ENCODE measurements around the gene CLIC3. TPM values are rescaled to one million over a fixed set of nuclear protein-coding genes. Genes with fewer than 3 reads are reported as not detected.
A peak's percentile ranks its signal among the peaks of the same experiment; 100 is the strongest.

CLIC3 gene
- total and polyA plus RNA-seq, 4 donors: 17.2 to 115 (median 81.1) TPM

- Histone ChIP-seq H3K27me3 (ENCODE audit: control insufficient read depth in 3 of 3, insufficient read depth in 3 of 3, low read length in 2 of 3) (no peaks in the 10 kb centered on the region), H3K27ac (ENCODE audit: low read depth in 1 of 2, low read length in 1 of 2) (no peak overlapping the region), H3K9ac (ENCODE audit: insufficient read depth in 1 of 2, low read length in 2 of 2) (no peak overlapping the region), H3K4me3 (no peak overlapping the region), H3K36me3 (ENCODE audit: control insufficient read depth in 4 of 4, insufficient read depth in 4 of 4, low read length in 4 of 4) (peaks cover 0 to 13% (median 0%) of the 10 kb centered on the region in 4 donors), H3K4me1 (ENCODE audit: control insufficient read depth in 5 of 5, insufficient read depth in 5 of 5, low read length in 5 of 5) (peaks cover 0 to 37% (median 15%) of the 10 kb centered on the region in 5 donors), H3K9me3 (ENCODE audit: control insufficient read depth in 4 of 4, insufficient read depth in 3 of 4, low read length in 3 of 4) (no peaks in the 10 kb centered on the region)
- ATAC-seq (ENCODE audit: insufficient read depth, low FRiP score) (no peak), DNase-seq (no peak)
- no peak for TF ChIP-seq CTCF (IDR thresholded peaks at IDR 0.05; ENCODE audit: control extremely low read depth, extremely low read depth)
- WGBS, 2 donors: 71 to 75% methylated on average over 54 of the region's 54 CpGs
These were observed 2.0 kb downstream of the CLIC3 start for GRCh38 chr9:136994180-136994887.

DNA sequence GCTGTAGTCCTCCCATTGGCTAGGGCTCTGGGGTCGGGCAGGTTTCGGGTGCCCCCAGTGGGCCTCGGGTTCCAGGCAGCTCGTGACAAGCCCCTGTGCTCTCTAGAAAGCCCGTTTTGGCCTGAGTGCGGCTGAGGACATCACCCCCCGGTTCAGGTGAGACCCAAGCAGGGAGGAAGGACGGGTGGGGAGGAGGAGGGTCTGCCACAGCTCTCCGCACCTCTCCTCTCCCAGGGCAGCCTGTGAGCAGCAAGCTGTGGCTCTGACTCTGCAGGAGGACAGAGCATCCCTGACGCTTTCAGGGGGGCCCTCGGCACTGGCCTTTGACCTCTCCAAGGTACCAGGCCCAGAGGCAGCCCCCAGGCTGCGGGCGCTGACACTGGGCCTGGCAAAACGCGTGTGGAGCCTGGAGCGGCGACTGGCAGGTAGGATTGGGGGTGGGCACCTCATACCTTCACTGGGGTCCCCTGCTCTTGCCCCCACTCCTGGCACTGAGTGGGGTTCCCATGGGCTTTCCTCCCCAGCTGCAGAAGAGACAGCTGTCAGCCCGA, 3.5 kb downstream of the CLIC3 start:
- Histone ChIP-seq H3K27me3 (ENCODE audit: control insufficient read depth in 3 of 3, insufficient read depth in 3 of 3, low read length in 2 of 3) (no peaks in the 10 kb centered on the region), H3K9ac (ENCODE audit: insufficient read depth in 1 of 2, low read length in 2 of 2) (no peak overlapping the region), H3K4me3 (peak overlapping the region; percentile 66), H3K36me3 (ENCODE audit: control insufficient read depth in 4 of 4, insufficient read depth in 4 of 4, low read length in 4 of 4) (peaks cover 0 to 13% (median 0%) of the 10 kb centered on the region in 4 donors), H3K27ac (ENCODE audit: low read depth in 1 of 2, low read length in 1 of 2) (peak overlapping the region; percentile 34 to 81), H3K9me3 (ENCODE audit: control insufficient read depth in 4 of 4, insufficient read depth in 3 of 4, low read length in 3 of 4) (no peaks in the 10 kb centered on the region), H3K4me1 (ENCODE audit: control insufficient read depth in 5 of 5, insufficient read depth in 5 of 5, low read length in 5 of 5) (peaks cover 0 to 37% (median 15%) of the 10 kb centered on the region in 5 donors)
- no peak for TF ChIP-seq CTCF (IDR thresholded peaks at IDR 0.05; ENCODE audit: control extremely low read depth, extremely low read depth)
- DNase-seq: no peak
- ATAC-seq (ENCODE audit: insufficient read depth, low FRiP score): no peak
- WGBS, 2 donors: 41 to 45% methylated on average over 17 to 18 of the region's 18 CpGs

GRCh38 chr9:136991993-136992818, 4.2 kb downstream of the CLIC3 start, which contains the start of gene PAXX:
Gene PAXX (plus strand): TSS chr9:136992422. CDS start chr9:136992444, 22 bp downstream.
- ATAC-seq (ENCODE audit: insufficient read depth, low FRiP score) (peak; percentile 90), DNase-seq (peak; percentile 89 to 92 (median 91))
- Histone ChIP-seq H3K9me3 (ENCODE audit: control insufficient read depth in 4 of 4, insufficient read depth in 3 of 4, low read length in 3 of 4) (no peaks in the 10 kb centered on the region), H3K36me3 (ENCODE audit: control insufficient read depth in 4 of 4, insufficient read depth in 4 of 4, low read length in 4 of 4) (peaks cover 0 to 13% (median 0%) of the 10 kb centered on the region in 4 donors), H3K27ac (ENCODE audit: low read depth in 1 of 2, low read length in 1 of 2) (peak within 1 kb of the TSS; percentile 34 to 85), H3K9ac (ENCODE audit: insufficient read depth in 1 of 2, low read length in 2 of 2) (no peak within 1 kb of the TSS), H3K27me3 (ENCODE audit: control insufficient read depth in 3 of 3, insufficient read depth in 3 of 3, low read length in 2 of 3) (no peaks in the 10 kb centered on the region), H3K4me1 (ENCODE audit: control insufficient read depth in 5 of 5, insufficient read depth in 5 of 5, low read length in 5 of 5) (peaks cover 0 to 34% (median 13%) of the 10 kb centered on the region in 5 donors), H3K4me3 (peak within 1 kb of the TSS; percentile 66)
- 1 to 2% methylated on average over 59 to 92 of the region's 92 CpGs for WGBS, 2 donors
- TF ChIP-seq CTCF (IDR thresholded peaks at IDR 0.05; ENCODE audit: control extremely low read depth, extremely low read depth): no peak

Measured in lung (tissue), 12 donors.